ENCODE measurements around the gene TOX2.

TOX2 gene

GRCh38 chr20:44089987-44090674 is 175.5 kb downstream of the TOX2 start (continued):
- TF ChIP-seq ZIC2 (tag by site-specific recombination; IDR thresholded peaks at IDR 0.05) (peak; percentile 84), ZNF560 (tag by site-specific recombination; IDR thresholded peaks at IDR 0.05; ENCODE audit: borderline replicate concordance) (no peak), TRIM28 (IDR thresholded peaks at IDR 0.05; ENCODE audit: borderline replicate concordance, low read length) (peak; percentile 74; the same call in 1 of the 2 replicates), KLF10 (tag by site-specific recombination; IDR thresholded peaks at IDR 0.05) (no peak), ZSCAN30 (tag by site-specific recombination; IDR thresholded peaks at IDR 0.05) (no peak), GFI1B (tag by site-specific recombination; IDR thresholded peaks at IDR 0.05) (0 out of 2 replicates have a peak, but pooled peaks have one; percentile 23), EGR2 (tag by site-specific recombination; IDR thresholded peaks at IDR 0.05; ENCODE audit: low read depth) (peak; percentile 37; the same call in 1 of the 2 replicates), KLF8 (tag by site-specific recombination; IDR thresholded peaks at IDR 0.05) (no peak), GLI2 (tag by site-specific recombination; IDR thresholded peaks at IDR 0.05; ENCODE audit: borderline replicate concordance, low read depth) (no peak), ZNF626 (tag by site-specific recombination; IDR thresholded peaks at IDR 0.05) (no peak), ZNF311 (tag by site-specific recombination; IDR thresholded peaks at IDR 0.05; ENCODE audit: borderline replicate concordance) (no peak), ZNF548 (tag by site-specific recombination; IDR thresholded peaks at IDR 0.05) (no peak), ZNF610 (tag by site-specific recombination; IDR thresholded peaks at IDR 0.05; ENCODE audit: borderline replicate concordance) (no peak), FEZF1 (tag by site-specific recombination; IDR thresholded peaks at IDR 0.05) (no peak), ZNF701 (tag by site-specific recombination; IDR thresholded peaks at IDR 0.05) (no peak), RBAK (tag by site-specific recombination; IDR thresholded peaks at IDR 0.05) (peak; percentile 91), ZBTB17 (tag by site-specific recombination; IDR thresholded peaks at IDR 0.05) (peak; percentile 67), ZFHX2 (tag by site-specific recombination; conservative IDR thresholded peaks at IDR 0.05) (0 out of 2 replicates have a peak, but pooled peaks have one; percentile 26), ZNF621 (tag by site-specific recombination; IDR thresholded peaks at IDR 0.05) (no peak)
- TF ChIP-seq, protein P1, sequence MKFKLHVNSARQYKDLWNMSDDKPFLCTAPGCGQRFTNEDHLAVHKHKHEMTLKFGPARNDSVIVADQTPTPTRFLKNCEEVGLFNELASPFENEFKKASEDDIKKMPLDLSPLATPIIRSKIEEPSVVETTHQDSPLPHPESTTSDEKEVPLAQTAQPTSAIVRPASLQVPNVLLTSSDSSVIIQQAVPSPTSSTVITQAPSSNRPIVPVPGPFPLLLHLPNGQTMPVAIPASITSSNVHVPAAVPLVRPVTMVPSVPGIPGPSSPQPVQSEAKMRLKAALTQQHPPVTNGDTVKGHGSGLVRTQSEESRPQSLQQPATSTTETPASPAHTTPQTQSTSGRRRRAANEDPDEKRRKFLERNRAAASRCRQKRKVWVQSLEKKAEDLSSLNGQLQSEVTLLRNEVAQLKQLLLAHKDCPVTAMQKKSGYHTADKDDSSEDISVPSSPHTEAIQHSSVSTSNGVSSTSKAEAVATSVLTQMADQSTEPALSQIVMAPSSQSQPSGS (tag by site-specific recombination; IDR thresholded peaks at IDR 0.05; ENCODE audit: low read depth), result no peak
- TF ChIP-seq, protein P2, sequence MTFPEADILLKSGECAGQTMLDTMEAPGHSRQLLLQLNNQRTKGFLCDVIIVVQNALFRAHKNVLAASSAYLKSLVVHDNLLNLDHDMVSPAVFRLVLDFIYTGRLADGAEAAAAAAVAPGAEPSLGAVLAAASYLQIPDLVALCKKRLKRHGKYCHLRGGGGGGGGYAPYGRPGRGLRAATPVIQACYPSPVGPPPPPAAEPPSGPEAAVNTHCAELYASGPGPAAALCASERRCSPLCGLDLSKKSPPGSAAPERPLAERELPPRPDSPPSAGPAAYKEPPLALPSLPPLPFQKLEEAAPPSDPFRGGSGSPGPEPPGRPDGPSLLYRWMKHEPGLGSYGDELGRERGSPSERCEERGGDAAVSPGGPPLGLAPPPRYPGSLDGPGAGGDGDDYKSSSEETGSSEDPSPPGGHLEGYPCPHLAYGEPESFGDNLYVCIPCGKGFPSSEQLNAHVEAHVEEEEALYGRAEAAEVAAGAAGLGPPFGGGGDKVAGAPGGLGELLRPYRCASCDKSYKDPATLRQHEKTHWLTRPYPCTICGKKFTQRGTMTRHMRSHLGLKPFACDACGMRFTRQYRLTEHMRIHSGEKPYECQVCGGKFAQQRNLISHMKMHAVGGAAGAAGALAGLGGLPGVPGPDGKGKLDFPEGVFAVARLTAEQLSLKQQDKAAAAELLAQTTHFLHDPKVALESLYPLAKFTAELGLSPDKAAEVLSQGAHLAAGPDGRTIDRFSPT (tag by site-specific recombination; IDR thresholded peaks at IDR 0.05), result no peak
- TF ChIP-seq, protein P3, sequence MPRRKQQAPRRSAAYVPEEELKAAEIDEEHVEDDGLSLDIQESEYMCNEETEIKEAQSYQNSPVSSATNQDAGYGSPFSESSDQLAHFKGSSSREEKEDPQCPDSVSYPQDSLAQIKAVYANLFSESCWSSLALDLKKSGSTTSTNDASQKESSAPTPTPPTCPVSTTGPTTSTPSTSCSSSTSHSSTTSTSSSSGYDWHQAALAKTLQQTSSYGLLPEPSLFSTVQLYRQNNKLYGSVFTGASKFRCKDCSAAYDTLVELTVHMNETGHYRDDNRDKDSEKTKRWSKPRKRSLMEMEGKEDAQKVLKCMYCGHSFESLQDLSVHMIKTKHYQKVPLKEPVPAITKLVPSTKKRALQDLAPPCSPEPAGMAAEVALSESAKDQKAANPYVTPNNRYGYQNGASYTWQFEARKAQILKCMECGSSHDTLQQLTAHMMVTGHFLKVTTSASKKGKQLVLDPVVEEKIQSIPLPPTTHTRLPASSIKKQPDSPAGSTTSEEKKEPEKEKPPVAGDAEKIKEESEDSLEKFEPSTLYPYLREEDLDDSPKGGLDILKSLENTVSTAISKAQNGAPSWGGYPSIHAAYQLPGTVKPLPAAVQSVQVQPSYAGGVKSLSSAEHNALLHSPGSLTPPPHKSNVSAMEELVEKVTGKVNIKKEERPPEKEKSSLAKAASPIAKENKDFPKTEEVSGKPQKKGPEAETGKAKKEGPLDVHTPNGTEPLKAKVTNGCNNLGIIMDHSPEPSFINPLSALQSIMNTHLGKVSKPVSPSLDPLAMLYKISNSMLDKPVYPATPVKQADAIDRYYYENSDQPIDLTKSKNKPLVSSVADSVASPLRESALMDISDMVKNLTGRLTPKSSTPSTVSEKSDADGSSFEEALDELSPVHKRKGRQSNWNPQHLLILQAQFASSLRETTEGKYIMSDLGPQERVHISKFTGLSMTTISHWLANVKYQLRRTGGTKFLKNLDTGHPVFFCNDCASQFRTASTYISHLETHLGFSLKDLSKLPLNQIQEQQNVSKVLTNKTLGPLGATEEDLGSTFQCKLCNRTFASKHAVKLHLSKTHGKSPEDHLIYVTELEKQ (tag by site-specific recombination; IDR thresholded peaks at IDR 0.05; ENCODE audit: borderline replicate concordance), result no peak

Measured in HEK293 (cell line).